NCI-H1436 (cell line): Measurements from ENCODE around the gene P4HA2.
A peak's percentile ranks its signal among the peaks of the same experiment; 100 is the strongest.

Experiments used
- DNase-seq: peaks from one replicate; lab custom pipeline; 2025; lab: John Stamatoyannopoulos, UW

P4HA2 gene

GRCh38 chr5:132227485-132228240 is at the start of gene P4HA2:
Gene P4HA2 (minus strand): TSS chr5:132227853. CDS start chr5:132218626, 9,227 bp downstream.
- DNase-seq, result peak; percentile 56

- DNase-seq, result no peak
Measured at GRCh38 chr5:132277256-132277655, 49.6 kb upstream of the P4HA2 start.

GRCh38 chr5:132275367-132276220 is 47.9 kb upstream of the P4HA2 start:
- DNase-seq, result no peak

- DNase-seq, result no peak
Measured at GRCh38 chr5:132274050-132274792, 46.6 kb upstream of the P4HA2 start.

- DNase-seq, result no peak
Measured at GRCh38 chr5:132273631-132274030, 46.0 kb upstream of the P4HA2 start.

GRCh38 chr5:132272311-132273210 is 44.9 kb upstream of the P4HA2 start:
- DNase-seq, result peak; percentile 42

- DNase-seq, result no peak
Measured at GRCh38 chr5:132271251-132272246, 43.9 kb upstream of the P4HA2 start.

- DNase-seq, result no peak
Measured at GRCh38 chr5:132270706-132271105, 43.1 kb upstream of the P4HA2 start.

GRCh38 chr5:132270335-132270665 is 42.6 kb upstream of the P4HA2 start:
- no peak for DNase-seq

GRCh38 chr5:132269635-132270334 is 42.1 kb upstream of the P4HA2 start:
- no peak for DNase-seq

GRCh38 chr5:132268769-132269551 is 41.3 kb upstream of the P4HA2 start:
- no peak for DNase-seq

- DNase-seq, result no peak
Measured at GRCh38 chr5:132267931-132268768, 40.5 kb upstream of the P4HA2 start.

- DNase-seq, result no peak
Measured at GRCh38 chr5:132267166-132267739, 39.6 kb upstream of the P4HA2 start.

GRCh38 chr5:132266836-132267160 is 39.1 kb upstream of the P4HA2 start:
- no peak for DNase-seq

- no peak for DNase-seq
Measured at GRCh38 chr5:132266031-132266835, 38.6 kb upstream of the P4HA2 start.

GRCh38 chr5:132265336-132266030 is 37.8 kb upstream of the P4HA2 start:
- DNase-seq, result no peak
